Measurements from ENCODE around the gene TFCP2.
"Not testable (repeated sequence)": the region's sequence is repeated elsewhere in the genome, so short reads cannot be mapped to it uniquely, and the experiment has no call there.

The TFCP2 gene

DNA sequence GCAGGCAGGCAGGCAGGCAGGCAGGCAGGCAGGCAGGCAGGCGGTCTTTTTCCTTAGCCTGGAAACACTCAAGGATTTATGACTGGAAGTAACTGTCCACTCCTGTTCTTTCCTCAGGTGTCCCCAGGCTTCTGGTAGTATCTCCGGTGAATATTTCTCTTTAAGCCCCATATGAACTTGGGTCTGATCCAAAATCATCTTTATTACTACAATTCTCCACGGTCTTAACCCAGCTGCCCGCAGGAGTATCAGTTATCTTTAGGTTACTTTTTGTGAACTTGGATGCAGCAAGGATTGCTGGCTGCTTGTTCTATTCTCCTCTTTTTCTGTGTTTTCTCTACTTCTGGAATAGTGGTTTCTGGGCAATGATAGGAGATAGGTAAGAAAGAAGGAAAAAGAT lies 92.8 kb downstream of the TFCP2 start:
- H3K9ac ChIP-seq: no peak overlapping the region
- peaks cover 7% of the 10 kb centered on the region for H3K79me2 ChIP-seq
- H3K27me3 ChIP-seq (ENCODE audit: control insufficient read depth, insufficient read depth, low read length): no peaks in the 10 kb centered on the region
- H3K36me3 ChIP-seq (ENCODE audit: control insufficient read depth, insufficient read depth, low read length): no peaks in the 10 kb centered on the region
- no peak overlapping the region for H3K4me2 ChIP-seq (ENCODE audit: low read length)
- peaks cover 9% of the 10 kb centered on the region for H3K4me1 ChIP-seq
- no peak overlapping the region for H3K27ac ChIP-seq
- H3K9me3 ChIP-seq (ENCODE audit: control insufficient read depth, low read length): no peaks in the 10 kb centered on the region
- H2AFZ ChIP-seq: no peak overlapping the region
- TF ChIP-seq, protein P1, sequence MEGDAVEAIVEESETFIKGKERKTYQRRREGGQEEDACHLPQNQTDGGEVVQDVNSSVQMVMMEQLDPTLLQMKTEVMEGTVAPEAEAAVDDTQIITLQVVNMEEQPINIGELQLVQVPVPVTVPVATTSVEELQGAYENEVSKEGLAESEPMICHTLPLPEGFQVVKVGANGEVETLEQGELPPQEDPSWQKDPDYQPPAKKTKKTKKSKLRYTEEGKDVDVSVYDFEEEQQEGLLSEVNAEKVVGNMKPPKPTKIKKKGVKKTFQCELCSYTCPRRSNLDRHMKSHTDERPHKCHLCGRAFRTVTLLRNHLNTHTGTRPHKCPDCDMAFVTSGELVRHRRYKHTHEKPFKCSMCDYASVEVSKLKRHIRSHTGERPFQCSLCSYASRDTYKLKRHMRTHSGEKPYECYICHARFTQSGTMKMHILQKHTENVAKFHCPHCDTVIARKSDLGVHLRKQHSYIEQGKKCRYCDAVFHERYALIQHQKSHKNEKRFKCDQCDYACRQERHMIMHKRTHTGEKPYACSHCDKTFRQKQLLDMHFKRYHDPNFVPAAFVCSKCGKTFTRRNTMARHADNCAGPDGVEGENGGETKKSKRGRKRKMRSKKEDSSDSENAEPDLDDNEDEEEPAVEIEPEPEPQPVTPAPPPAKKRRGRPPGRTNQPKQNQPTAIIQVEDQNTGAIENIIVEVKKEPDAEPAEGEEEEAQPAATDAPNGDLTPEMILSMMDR (IDR thresholded peaks at IDR 0.05): no peak
- no peak overlapping the region for H3K4me3 ChIP-seq (ENCODE audit: low read depth, low read length)

DNA sequence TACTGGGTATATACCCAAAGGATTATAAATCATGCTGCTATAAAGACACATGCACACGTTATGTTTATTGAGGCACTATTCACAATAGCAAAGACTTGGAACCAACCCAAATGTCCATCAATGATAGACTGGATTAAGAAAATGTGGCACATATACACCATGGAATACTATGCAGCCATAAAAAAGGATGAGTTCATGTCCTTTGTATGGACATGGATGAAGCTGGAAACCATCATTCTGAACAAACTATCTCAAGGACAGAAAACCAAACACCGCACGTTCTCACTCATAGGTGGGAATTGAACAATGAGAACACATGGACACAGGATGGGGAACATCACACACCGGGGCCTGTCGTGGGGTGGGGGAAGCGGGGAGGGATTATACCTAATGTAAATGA lies 94.1 kb downstream of the TFCP2 start:
- not testable (repeated sequence) for H3K27ac ChIP-seq; H3K4me2 ChIP-seq (ENCODE audit: low read length); H3K36me3 ChIP-seq (ENCODE audit: control insufficient read depth, insufficient read depth, low read length); H3K4me3 ChIP-seq (ENCODE audit: low read depth, low read length); H3K9ac ChIP-seq; H3K27me3 ChIP-seq (ENCODE audit: control insufficient read depth, insufficient read depth, low read length); H3K9me3 ChIP-seq (ENCODE audit: control insufficient read depth, low read length); H2AFZ ChIP-seq; H3K4me1 ChIP-seq
- H3K79me2 ChIP-seq: peaks cover 13% of the 10 kb centered on the region

DNA sequence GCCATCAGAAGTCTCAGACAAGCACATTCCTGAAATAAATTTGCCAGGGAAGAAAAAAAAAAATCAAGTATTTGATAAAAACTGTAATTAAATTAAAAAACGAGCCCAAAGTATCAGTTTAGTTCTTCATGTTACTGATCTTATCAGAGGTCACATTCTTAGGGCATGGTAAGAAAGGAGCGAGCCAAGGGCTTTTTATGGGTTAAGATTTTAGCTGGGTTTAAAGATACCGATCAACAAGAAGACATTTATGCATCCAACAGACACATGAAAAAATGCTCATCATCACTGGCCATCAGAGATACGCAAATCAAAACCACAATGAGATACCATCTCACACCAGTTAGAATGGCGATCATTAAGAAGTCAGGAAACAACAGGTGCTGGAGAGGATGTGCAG lies 94.6 kb downstream of the TFCP2 start:
- not testable (repeated sequence) for H2AFZ ChIP-seq, H3K9ac ChIP-seq
- peak overlapping the region; percentile 2 for H3K27ac ChIP-seq

DNA sequence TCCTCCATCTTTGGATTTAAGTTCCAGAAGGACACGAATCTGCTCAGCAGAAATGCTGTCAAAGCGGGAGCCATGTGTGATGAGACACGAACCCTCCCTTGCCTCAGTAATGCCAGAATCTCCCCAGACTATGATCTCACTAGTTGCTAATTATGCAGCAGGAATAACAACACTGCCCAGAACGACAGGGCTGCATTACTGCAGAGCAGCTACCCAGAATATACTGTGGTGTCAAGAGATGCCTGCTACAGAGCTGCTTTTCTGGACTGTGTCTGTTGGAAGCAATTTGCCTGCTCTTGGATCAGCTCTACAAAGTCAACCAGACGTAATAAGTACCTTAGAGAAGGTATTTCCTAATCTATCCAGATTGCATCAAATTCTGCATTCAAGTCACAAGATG lies 95.0 kb downstream of the TFCP2 start:
- TF ChIP-seq, protein P1 (IDR thresholded peaks at IDR 0.05): no peak
- H3K27ac ChIP-seq: peak overlapping the region; percentile 2
- no peak overlapping the region for H3K4me3 ChIP-seq (ENCODE audit: low read depth, low read length)

More for the DNA sequence above, 94.6 kb downstream of the TFCP2 start:
- H3K4me3 ChIP-seq (ENCODE audit: low read depth, low read length); H3K27me3 ChIP-seq (ENCODE audit: control insufficient read depth, insufficient read depth, low read length); H3K36me3 ChIP-seq (ENCODE audit: control insufficient read depth, insufficient read depth, low read length); H3K4me1 ChIP-seq; H3K9me3 ChIP-seq (ENCODE audit: control insufficient read depth, low read length): not testable (repeated sequence)
- peaks cover 13% of the 10 kb centered on the region for H3K79me2 ChIP-seq
- H3K4me2 ChIP-seq (ENCODE audit: low read length): peak overlapping the region; percentile 54

DNA sequence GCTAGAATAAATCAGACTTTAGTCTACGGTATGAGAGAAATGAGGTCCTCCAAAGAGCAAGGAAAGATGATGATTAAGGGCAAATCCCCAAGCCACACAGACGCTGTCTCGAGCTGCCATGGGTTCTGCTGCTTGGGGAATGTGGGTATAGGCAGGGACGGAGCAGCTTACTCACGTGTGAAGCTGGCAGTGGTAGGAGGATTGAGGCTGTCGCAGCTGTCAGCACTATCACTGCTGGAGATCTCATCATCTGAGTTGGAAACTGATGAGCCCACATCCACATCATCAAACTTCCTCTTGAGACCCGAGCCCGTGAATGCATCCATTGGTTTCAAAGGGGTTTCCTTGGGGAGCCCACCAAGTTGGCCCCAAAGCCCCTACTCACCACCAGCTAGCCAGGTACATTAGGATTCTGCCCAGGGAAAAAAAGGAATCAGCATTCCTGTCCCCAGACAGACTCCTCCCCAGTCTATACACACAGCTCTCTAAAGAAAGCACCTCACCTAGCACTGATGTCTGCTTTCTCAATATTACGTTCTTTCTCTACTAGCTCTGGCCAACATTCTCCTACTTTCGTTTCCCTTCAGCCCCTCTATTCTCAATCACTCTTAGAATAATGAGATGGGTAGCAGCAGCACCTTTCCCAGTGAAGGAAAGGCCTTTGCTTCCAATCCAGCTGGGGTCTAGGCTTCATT lies 96.6 kb downstream of the TFCP2 start:
- no peaks in the 10 kb centered on the region for H3K36me3 ChIP-seq (ENCODE audit: control insufficient read depth, insufficient read depth, low read length)
- H3K27me3 ChIP-seq (ENCODE audit: control insufficient read depth, insufficient read depth, low read length): no peaks in the 10 kb centered on the region
- peaks cover 18% of the 10 kb centered on the region for H3K79me2 ChIP-seq
- no peak overlapping the region for H3K27ac ChIP-seq
- H2AFZ ChIP-seq: no peak overlapping the region
- peaks cover 9% of the 10 kb centered on the region for H3K4me1 ChIP-seq
- H3K9ac ChIP-seq: no peak overlapping the region
- H3K4me3 ChIP-seq (ENCODE audit: low read depth, low read length): no peak overlapping the region
- peak overlapping the region; percentile 44 for H3K4me2 ChIP-seq (ENCODE audit: low read length)
- H3K9me3 ChIP-seq (ENCODE audit: control insufficient read depth, low read length): no peaks in the 10 kb centered on the region
- TF ChIP-seq, protein P1 (IDR thresholded peaks at IDR 0.05): no peak

More for the DNA sequence above, 95.0 kb downstream of the TFCP2 start:
- Histone ChIP-seq H3K27me3 (ENCODE audit: control insufficient read depth, insufficient read depth, low read length) (no peaks in the 10 kb centered on the region), H3K9ac (no peak overlapping the region), H3K9me3 (ENCODE audit: control insufficient read depth, low read length) (no peaks in the 10 kb centered on the region), H3K79me2 (peaks cover 13% of the 10 kb centered on the region), H3K4me2 (ENCODE audit: low read length) (peak overlapping the region; percentile 54), H3K4me1 (peaks cover 9% of the 10 kb centered on the region), H3K36me3 (ENCODE audit: control insufficient read depth, insufficient read depth, low read length) (no peaks in the 10 kb centered on the region), H2AFZ (no peak overlapping the region)

DNA sequence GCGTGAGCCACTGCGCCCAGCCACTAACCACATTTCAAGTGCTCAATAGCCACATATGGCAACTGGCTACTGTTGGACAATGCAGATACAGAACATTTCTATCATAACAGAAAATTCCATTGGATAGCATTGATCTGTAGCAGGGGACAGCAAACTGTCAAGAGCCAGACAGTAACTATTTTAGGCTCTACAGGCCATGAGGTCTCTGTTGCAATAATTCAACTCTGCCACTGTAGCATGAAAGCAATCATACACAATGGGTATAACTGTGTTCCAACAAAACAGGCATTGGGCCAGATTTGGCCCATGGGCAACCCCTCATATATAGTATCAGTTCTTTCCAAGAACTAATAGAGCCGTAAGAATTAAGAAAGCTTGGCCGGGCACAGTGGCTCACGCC lies 97.5 kb downstream of the TFCP2 start:
- TF ChIP-seq, protein P1 (IDR thresholded peaks at IDR 0.05): no peak
- Histone ChIP-seq H3K9me3 (ENCODE audit: control insufficient read depth, low read length) (no peaks in the 10 kb centered on the region), H3K4me1 (peaks cover 9% of the 10 kb centered on the region), H3K27ac (no peak overlapping the region), H3K9ac (no peak overlapping the region), H3K27me3 (ENCODE audit: control insufficient read depth, insufficient read depth, low read length) (no peaks in the 10 kb centered on the region), H3K79me2 (peaks cover 18% of the 10 kb centered on the region), H3K4me2 (ENCODE audit: low read length) (no peak overlapping the region), H2AFZ (no peak overlapping the region), H3K36me3 (ENCODE audit: control insufficient read depth, insufficient read depth, low read length) (no peaks in the 10 kb centered on the region), H3K4me3 (ENCODE audit: low read depth, low read length) (no peak overlapping the region)
